Measurements from ENCODE around the gene OPA1. TPM values are rescaled to one million over a fixed set of nuclear protein-coding genes. Genes with fewer than 3 reads are reported as not detected.

Gene OPA1
- total and polyA plus RNA-seq, 10 donors = 9.8 to 58.2 (median 50.1) TPM

DNA sequence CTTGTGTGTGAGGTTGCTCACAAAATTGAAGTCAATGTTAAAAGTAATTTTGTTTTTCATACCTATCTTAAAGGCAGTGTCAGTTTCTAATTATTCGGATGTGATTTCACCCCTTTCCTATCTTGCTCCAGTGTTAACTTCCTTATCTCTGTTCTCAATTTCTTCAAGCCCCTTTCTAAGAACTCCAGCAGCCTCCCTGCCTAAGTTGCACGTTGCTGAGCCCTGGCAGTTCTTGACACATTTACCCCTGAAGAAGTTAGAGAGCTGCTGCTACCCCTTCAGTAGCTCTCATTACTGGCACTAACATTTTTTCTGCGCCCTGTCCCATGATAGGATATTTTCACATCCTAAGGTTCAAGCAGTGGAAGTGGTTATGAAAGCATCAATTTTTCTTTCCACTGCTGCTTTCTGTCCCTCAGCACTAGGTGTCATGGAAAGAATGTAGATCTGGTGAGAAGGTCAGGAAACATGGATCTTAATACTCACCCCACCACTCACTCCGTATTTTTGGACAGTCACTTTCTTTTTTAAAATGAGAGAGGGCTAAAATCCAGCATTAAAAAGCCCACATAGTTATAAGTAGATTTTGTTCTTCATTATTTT, 62.9 kb downstream of the OPA1 start:
- WGBS, 5 donors = 74 to 87% (median 82%) methylated on average over 4 of the region's 4 CpGs
- Histone ChIP-seq H3K27ac (no peak overlapping the region), H3K27me3 (replicated peaks in 1 of 7) (no peaks in the 10 kb centered on the region), H3K36me3 (peaks cover 6 to 97% (median 47%) of the 10 kb centered on the region in 6 donors), H3K4me1 (no peaks in the 10 kb centered on the region), H3K9me3 (no peaks in the 10 kb centered on the region), H3K4me3 (no peak overlapping the region)
- DNase-seq = no peak
- no peak for TF ChIP-seq POLR2AphosphoS5 (IDR thresholded peaks at IDR 0.05)
- TF ChIP-seq POLR2A (IDR thresholded peaks at IDR 0.05) = no peak
- TF ChIP-seq, protein P1, sequence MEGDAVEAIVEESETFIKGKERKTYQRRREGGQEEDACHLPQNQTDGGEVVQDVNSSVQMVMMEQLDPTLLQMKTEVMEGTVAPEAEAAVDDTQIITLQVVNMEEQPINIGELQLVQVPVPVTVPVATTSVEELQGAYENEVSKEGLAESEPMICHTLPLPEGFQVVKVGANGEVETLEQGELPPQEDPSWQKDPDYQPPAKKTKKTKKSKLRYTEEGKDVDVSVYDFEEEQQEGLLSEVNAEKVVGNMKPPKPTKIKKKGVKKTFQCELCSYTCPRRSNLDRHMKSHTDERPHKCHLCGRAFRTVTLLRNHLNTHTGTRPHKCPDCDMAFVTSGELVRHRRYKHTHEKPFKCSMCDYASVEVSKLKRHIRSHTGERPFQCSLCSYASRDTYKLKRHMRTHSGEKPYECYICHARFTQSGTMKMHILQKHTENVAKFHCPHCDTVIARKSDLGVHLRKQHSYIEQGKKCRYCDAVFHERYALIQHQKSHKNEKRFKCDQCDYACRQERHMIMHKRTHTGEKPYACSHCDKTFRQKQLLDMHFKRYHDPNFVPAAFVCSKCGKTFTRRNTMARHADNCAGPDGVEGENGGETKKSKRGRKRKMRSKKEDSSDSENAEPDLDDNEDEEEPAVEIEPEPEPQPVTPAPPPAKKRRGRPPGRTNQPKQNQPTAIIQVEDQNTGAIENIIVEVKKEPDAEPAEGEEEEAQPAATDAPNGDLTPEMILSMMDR (IDR thresholded peaks at IDR 0.05 in 8 of 11, conservative IDR thresholded peaks at IDR 0.05 in 3 of 11) = no peak
- intact Hi-C loops (cut with DNase I; ENCODE audit: low total_unique reads) = no loop called here

GRCh38 chr3:193656445-193656844, 63.4 kb downstream of the OPA1 start:
- H3K4me3 ChIP-seq = no peak overlapping the region
- WGBS, 5 donors = 89 to 96% (median 92%) methylated on average over 3 of the region's 3 CpGs
- no peaks in the 10 kb centered on the region for H3K9me3 ChIP-seq
- DNase-seq = no peak
- no peak overlapping the region for H3K27ac ChIP-seq
- H3K36me3 ChIP-seq = peaks cover 6 to 98% (median 45%) of the 10 kb centered on the region in 6 donors
- H3K27me3 ChIP-seq (replicated peaks in 1 of 7) = no peaks in the 10 kb centered on the region
- TF ChIP-seq, protein P1 (IDR thresholded peaks at IDR 0.05 in 8 of 11, conservative IDR thresholded peaks at IDR 0.05 in 3 of 11) = no peak
- no peak for TF ChIP-seq POLR2A (IDR thresholded peaks at IDR 0.05)
- TF ChIP-seq POLR2AphosphoS5 (IDR thresholded peaks at IDR 0.05) = no peak
- no peaks in the 10 kb centered on the region for H3K4me1 ChIP-seq
- intact Hi-C loops (cut with DNase I; ENCODE audit: low total_unique reads) = no loop called here

DNA sequence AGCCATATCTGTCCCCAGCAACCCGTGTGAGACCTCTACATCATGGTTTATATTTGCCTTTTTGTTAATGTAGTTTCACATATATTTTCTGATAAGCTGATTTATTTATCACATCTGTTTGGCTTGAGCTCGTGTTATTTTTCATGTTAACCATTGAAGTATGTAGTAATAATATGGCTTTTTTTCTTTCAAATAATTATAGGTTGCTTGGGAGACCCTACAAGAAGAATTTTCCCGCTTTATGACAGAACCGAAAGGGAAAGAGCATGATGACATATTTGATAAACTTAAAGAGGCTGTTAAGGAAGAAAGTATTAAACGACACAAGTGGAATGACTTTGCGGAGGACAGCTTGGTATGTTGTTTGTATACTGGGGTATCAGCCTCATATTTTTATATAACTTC, 63.9 kb downstream of the OPA1 start:
- Histone ChIP-seq H3K4me3 (no peak overlapping the region), H3K36me3 (peaks cover 6 to 99% (median 45%) of the 10 kb centered on the region in 6 donors), H3K9me3 (no peaks in the 10 kb centered on the region), H3K27ac (no peak overlapping the region), H3K27me3 (replicated peaks in 1 of 7) (no peaks in the 10 kb centered on the region), H3K4me1 (no peaks in the 10 kb centered on the region)
- 88 to 93% (median 92%) methylated on average over 6 of the region's 6 CpGs for WGBS, 5 donors
- intact Hi-C loops (cut with DNase I; ENCODE audit: low total_unique reads) = no loop called here
- no peak for TF ChIP-seq POLR2A (IDR thresholded peaks at IDR 0.05)
- no peak for DNase-seq

DNA sequence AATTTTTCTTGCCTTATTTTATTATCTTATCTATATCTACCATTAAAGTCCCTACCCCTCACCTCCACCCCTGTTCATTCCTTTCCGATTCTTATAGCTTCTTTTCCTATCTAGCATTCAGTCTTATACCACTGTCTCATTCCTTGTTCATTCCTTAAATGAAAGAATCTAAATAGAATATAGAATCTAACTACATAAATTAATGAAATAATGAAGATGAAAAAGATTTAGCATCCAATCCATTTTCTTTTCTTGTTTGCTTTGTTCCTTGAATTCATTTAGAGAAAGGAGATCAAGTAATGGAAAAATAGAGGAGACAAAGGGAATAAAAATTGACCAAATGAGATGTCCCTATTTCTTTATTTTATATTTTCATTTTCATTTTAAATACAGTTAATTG, 67.2 kb downstream of the OPA1 start:
- 91 to 100% (median 100%) methylated on average over 1 of the region's 1 CpG for WGBS, 5 donors
- no peak for TF ChIP-seq POLR2AphosphoS5 (IDR thresholded peaks at IDR 0.05)
- no peak for TF ChIP-seq POLR2A (IDR thresholded peaks at IDR 0.05)
- TF ChIP-seq, protein P1 (IDR thresholded peaks at IDR 0.05 in 8 of 11, conservative IDR thresholded peaks at IDR 0.05 in 3 of 11) = no peak
- intact Hi-C loops (cut with DNase I; ENCODE audit: low total_unique reads) = loop anchor here (10.0 kb wide), 1 partner anchor 475 kb away; the partner anchor contains the start of gene HES1
- H3K4me1 ChIP-seq = no peaks in the 10 kb centered on the region
- H3K27ac ChIP-seq = no peak overlapping the region
- no peaks in the 10 kb centered on the region for H3K9me3 ChIP-seq
- H3K4me3 ChIP-seq = no peak overlapping the region
- H3K36me3 ChIP-seq = peaks cover 6 to 100% (median 45%) of the 10 kb centered on the region in 6 donors
- DNase-seq = no peak
- H3K27me3 ChIP-seq (replicated peaks in 1 of 7) = no peaks in the 10 kb centered on the region

Data from spleen (tissue), 11 donors.